Jurkat, Clone E6-1 (cell line): ENCODE measurements around the gene GRK5.

Experiments used
- DNase-seq: peaks from one replicate; pipeline ENCODE4 v3.0.0-alpha.2; 2011; ENCODE audit warnings: low read depth, low spot score
- H3K4me3 ChIP-seq: 2 replicates; pipeline ENCODE4 v1.5.1; 2011; ENCODE audit warnings: mild to moderate bottlenecking, low read length, control low read depth, moderate library complexity

Gene GRK5

GRCh38 chr10:119361037-119361436 lies 153.7 kb downstream of the GRK5 start:
- H3K4me3 ChIP-seq = no peak overlapping the region
- DNase-seq = no peak

- no peak for DNase-seq
- no peak overlapping the region for H3K4me3 ChIP-seq
Measured at GRCh38 chr10:119362122-119362521, 154.8 kb downstream of the GRK5 start.

- H3K4me3 ChIP-seq = no peak overlapping the region
Measured at GRCh38 chr10:119364645-119365600, 157.6 kb downstream of the GRK5 start.

GRCh38 chr10:119365773-119366599 lies 158.6 kb downstream of the GRK5 start:
- DNase-seq = no peak
- no peak overlapping the region for H3K4me3 ChIP-seq

More at GRCh38 chr10:119364645-119365600, 157.6 kb downstream of the GRK5 start:
- no peak for DNase-seq

- no peak overlapping the region for H3K4me3 ChIP-seq
- DNase-seq = no peak
Measured at GRCh38 chr10:119367841-119368549, 160.6 kb downstream of the GRK5 start.

- no peak overlapping the region for H3K4me3 ChIP-seq
- no peak for DNase-seq
Measured at GRCh38 chr10:119368581-119368980, 161.2 kb downstream of the GRK5 start.

GRCh38 chr10:119368991-119369869 lies 161.9 kb downstream of the GRK5 start:
- H3K4me3 ChIP-seq = no peak overlapping the region
- no peak for DNase-seq

GRCh38 chr10:119370111-119370741 lies 162.9 kb downstream of the GRK5 start:
- DNase-seq = no peak
- no peak overlapping the region for H3K4me3 ChIP-seq

- H3K4me3 ChIP-seq = no peak overlapping the region
- no peak for DNase-seq
Measured at GRCh38 chr10:119370972-119371703, 163.8 kb downstream of the GRK5 start.

- no peak overlapping the region for H3K4me3 ChIP-seq
- DNase-seq = no peak
Measured at GRCh38 chr10:119371704-119372663, 164.6 kb downstream of the GRK5 start.

GRCh38 chr10:119373294-119374102 lies 166.1 kb downstream of the GRK5 start:
- no peak for DNase-seq
- H3K4me3 ChIP-seq = no peak overlapping the region

GRCh38 chr10:119374236-119374635 lies 166.9 kb downstream of the GRK5 start:
- no peak overlapping the region for H3K4me3 ChIP-seq
- DNase-seq = no peak

- H3K4me3 ChIP-seq = no peak overlapping the region
- DNase-seq = no peak
Measured at GRCh38 chr10:119375574-119376272, 168.4 kb downstream of the GRK5 start.

GRCh38 chr10:119377451-119377957 lies 170.1 kb downstream of the GRK5 start:
- DNase-seq = no peak
- no peak overlapping the region for H3K4me3 ChIP-seq
